Left ventricle myocardium inferior (tissue), 1 donor: ENCODE results near the gene SPEM3. TPM values are rescaled to one million over a fixed set of nuclear protein-coding genes. Genes with fewer than 3 reads are reported as not detected.

ENCODE experiments used
- DNase-seq: peaks from one replicate; pipeline ENCODE4 v3.0.0-alpha.2; 2020
- H3K27ac ChIP-seq: fragments of 200-600 bp; replicated peaks from 2 replicates; pipeline ENCODE4 v1.8.0; 2021
- H3K27me3 ChIP-seq: fragments of 200-600 bp; 2 replicates; pipeline ENCODE4 v1.8.0; 2021; ENCODE audit warnings: low read depth
- H3K36me3 ChIP-seq: fragments of 200-600 bp; 2 replicates; pipeline ENCODE4 v1.8.0; 2021
- H3K4me1 ChIP-seq: fragments of 200-600 bp; 2 replicates; pipeline ENCODE4 v1.8.0; 2021
- H3K4me3 ChIP-seq: fragments of 200-600 bp; 2 replicates; pipeline ENCODE4 v1.8.0; 2021; ENCODE audit warnings: mild to moderate bottlenecking, moderate library complexity
- H3K9me3 ChIP-seq: fragments of 200-600 bp; replicated peaks from 2 replicates; pipeline ENCODE4 v1.8.0; 2021
- intact Hi-C: fragments of 100-400 bp; cut with micrococcal nuclease; formaldehyde crosslinking; loops from one replicate; pipeline ENCODE4 v1.11.0; 2022
- total RNA-seq: library from RNA; stranded (reverse); fragmentation: NEBNext Ultra II Directional; extraction: Animal tissue kit (Norgen Biotek cat#: 25700); gene quantifications from one replicate; pipeline ENCODE4 v1.2.1, GENCODE V29; 2021
- TF ChIP-seq, protein P1 (sequence below): fragments of 200-600 bp; IDR thresholded peaks from 2 replicates; pipeline ENCODE4 v1.8.0; 2021; ENCODE audit warnings: antibody characterized with exemption, mild to moderate bottlenecking, borderline replicate concordance
- donor health status: DM: no; HTN: yes; CAD: no; lungs with severe emphysema.

Gene SPEM3
- total RNA-seq, 1 donor from 2014 or later: not detected

DNA sequence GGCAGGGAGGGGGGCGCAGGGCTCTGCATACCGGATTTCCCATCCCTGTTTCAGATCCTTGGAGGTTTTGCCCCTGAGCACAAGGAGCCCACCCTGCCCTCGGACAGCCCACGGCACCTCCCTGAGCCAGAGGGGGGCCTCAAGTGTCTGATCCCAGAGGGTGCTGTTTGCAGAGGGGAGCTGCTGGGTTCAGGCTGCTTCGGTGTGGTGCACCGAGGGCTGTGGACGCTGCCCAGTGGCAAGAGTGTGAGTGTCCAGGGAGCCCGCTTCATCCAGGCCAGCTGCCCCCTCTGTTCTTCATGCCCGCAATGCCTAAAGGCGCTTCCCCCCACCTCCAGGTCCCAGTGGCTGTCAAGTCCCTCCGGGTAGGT is 45.3 kb upstream of the SPEM3 start:
- TF ChIP-seq, protein P1, sequence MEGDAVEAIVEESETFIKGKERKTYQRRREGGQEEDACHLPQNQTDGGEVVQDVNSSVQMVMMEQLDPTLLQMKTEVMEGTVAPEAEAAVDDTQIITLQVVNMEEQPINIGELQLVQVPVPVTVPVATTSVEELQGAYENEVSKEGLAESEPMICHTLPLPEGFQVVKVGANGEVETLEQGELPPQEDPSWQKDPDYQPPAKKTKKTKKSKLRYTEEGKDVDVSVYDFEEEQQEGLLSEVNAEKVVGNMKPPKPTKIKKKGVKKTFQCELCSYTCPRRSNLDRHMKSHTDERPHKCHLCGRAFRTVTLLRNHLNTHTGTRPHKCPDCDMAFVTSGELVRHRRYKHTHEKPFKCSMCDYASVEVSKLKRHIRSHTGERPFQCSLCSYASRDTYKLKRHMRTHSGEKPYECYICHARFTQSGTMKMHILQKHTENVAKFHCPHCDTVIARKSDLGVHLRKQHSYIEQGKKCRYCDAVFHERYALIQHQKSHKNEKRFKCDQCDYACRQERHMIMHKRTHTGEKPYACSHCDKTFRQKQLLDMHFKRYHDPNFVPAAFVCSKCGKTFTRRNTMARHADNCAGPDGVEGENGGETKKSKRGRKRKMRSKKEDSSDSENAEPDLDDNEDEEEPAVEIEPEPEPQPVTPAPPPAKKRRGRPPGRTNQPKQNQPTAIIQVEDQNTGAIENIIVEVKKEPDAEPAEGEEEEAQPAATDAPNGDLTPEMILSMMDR: no peak
- H3K4me3 ChIP-seq: peak overlapping the region; percentile 64
- peaks cover 4% of the 10 kb centered on the region for H3K36me3 ChIP-seq
- DNase-seq: no peak
- H3K9me3 ChIP-seq: no peaks in the 10 kb centered on the region
- intact Hi-C loops: no loop called here
- peaks cover 20% of the 10 kb centered on the region for H3K27me3 ChIP-seq
- no peak overlapping the region for H3K27ac ChIP-seq
- peaks cover 35% of the 10 kb centered on the region for H3K4me1 ChIP-seq

DNA sequence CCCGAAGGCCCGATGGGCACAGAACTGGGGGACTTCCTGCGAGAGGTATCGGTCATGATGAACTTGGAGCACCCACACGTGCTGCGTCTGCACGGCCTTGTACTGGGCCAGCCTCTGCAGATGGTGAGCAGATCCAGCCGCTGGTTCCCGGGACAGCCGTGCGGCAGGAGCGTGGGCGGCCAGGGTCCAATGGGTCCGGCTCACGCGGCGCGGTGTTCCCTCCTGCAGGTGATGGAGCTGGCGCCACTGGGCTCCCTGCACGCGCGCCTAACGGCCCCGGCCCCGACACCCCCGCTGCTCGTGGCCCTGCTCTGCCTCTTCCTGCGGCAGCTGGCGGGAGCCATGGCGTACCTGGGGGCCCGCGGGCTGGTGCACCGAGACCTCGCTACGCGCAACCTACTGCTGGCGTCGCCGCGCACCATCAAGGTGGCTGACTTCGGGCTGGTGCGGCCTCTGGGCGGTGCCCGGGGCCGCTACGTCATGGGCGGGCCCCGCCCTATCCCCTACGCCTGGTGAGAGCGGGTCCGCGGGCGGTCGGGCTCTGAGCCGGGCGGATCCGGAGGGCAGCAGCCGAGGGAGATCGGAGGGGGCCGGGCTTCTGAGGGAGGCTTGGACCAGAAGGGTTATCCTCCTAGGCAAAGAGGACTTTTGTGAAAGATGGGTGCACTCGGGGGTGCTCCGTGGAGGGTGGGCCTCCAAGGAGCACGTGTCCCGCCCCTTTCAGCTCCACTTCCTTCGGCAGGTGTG is 44.7 kb upstream of the SPEM3 start:
- Histone ChIP-seq H3K4me1 (peaks cover 35% of the 10 kb centered on the region), H3K27me3 (peaks cover 20% of the 10 kb centered on the region), H3K36me3 (peaks cover 10% of the 10 kb centered on the region), H3K4me3 (peak overlapping the region; percentile 64), H3K27ac (no peak overlapping the region), H3K9me3 (no peaks in the 10 kb centered on the region)
- peak; percentile 32 for DNase-seq
- TF ChIP-seq, protein P1: no peak
- intact Hi-C loops: no loop called here

DNA sequence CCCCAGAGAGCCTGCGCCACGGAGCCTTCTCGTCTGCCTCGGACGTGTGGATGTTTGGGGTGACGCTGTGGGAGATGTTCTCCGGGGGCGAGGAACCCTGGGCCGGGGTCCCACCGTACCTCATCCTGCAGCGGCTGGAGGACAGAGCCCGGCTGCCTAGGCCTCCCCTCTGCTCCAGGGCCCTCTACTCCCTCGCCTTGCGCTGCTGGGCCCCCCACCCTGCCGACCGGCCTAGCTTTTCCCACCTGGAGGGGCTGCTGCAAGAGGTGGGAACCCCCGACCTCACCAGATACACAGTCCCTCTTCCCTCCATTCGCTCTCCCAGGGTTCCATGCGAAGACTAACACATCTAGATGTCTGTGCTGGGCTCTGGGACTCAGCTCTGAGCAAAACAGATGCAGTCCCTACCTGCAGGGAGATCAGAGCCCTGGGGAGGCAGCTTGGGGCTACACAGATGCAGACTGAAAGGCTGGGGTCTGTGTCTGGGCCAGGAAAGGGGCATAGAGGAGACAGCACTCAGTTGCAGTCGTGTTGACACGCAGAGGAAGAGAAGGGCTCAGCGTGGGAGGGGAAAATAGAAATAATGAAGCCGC is 44.1 kb upstream of the SPEM3 start:
- TF ChIP-seq, protein P1: no peak
- intact Hi-C loops: no loop called here
- Histone ChIP-seq H3K27me3 (peaks cover 18% of the 10 kb centered on the region), H3K36me3 (peaks cover 17% of the 10 kb centered on the region), H3K4me1 (peaks cover 35% of the 10 kb centered on the region), H3K27ac (no peak overlapping the region), H3K9me3 (no peaks in the 10 kb centered on the region), H3K4me3 (peak overlapping the region; percentile 64)
- DNase-seq: no peak

DNA sequence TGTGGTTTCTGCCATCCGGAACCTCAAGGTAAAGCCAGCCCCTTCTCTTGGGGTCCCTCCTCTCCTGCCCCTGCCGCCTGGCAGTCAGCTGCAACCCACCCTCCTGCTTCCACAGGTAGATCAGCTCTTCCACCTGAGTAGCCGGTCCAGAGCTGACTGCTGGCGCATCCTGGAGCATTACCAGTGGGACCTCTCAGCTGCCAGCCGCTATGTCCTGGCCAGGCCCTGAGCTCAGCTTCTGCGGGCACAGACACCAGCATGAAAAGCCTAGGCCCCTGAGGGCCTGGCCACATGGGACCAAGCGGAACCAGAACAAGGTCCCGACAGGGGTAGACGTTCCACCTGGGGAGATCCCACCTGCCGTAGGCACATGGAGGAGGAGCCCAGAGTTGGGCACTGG is 39.8 kb upstream of the SPEM3 start:
- H3K9me3 ChIP-seq: no peaks in the 10 kb centered on the region
- H3K4me3 ChIP-seq: no peak overlapping the region
- intact Hi-C loops: no loop called here
- peaks cover 34% of the 10 kb centered on the region for H3K4me1 ChIP-seq
- TF ChIP-seq, protein P1: no peak
- no peaks in the 10 kb centered on the region for H3K27me3 ChIP-seq
- DNase-seq: no peak
- peaks cover 42% of the 10 kb centered on the region for H3K36me3 ChIP-seq
- H3K27ac ChIP-seq: no peak overlapping the region

DNA sequence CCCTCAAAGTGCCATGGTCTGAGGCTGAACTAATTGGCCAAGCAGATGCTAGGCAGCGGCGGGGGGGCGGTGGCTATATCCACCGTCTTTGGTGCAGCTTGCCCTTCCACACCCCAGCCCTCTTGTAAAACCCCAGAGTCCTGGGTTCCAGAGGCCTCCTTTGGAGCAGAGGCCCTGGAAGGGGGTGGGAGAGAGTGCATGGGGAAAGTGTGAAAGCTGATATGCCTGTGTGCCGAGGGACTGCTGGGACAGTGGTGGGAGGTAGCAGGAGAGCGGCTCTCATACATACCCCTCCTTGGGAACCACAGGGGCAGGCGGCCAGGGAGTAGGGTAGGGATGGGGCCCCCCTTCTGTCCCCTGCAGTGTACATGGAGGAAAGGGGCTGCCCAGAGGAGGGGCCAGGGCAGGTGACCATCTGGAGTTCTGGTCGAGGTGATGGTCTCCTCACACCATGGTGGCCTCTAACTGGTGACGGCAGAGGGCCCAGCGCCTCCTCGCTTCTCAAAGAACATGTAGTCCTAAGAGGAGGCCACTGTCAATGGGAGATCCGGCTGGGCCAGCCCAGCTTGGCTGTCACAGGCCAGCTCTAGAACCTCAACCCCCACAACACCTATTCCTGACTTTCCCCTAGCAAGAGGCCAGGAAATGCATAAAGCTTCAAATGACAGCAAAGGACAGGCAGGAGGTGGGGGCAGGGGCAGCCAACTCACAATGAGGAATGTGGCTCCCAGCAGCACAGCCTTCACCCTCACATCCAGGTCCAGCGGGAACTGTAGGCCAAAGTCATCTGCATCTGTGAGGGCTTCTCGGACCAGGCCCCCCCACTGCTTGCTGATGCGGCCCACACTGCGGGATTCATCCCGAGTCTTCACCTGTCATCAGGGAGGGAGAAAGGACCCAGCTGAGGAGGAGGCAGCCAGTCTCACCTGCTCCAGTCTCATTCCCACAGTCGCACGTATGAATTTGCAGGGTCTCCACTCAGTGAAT is 38.4 kb upstream of the SPEM3 start:
- Histone ChIP-seq H3K4me3 (no peak overlapping the region), H3K36me3 (peaks cover 42% of the 10 kb centered on the region), H3K27ac (no peak overlapping the region), H3K9me3 (no peaks in the 10 kb centered on the region), H3K4me1 (peaks cover 41% of the 10 kb centered on the region), H3K27me3 (no peaks in the 10 kb centered on the region)
- TF ChIP-seq, protein P1: no peak
- intact Hi-C loops: no loop called here
- no peak for DNase-seq
